NCI-H1694 treated with DMSO at 0.1 percent for 48 hours (cell line): Measurements from ENCODE around the gene KRT83.

ENCODE experiments used
- DNase-seq: peaks from one replicate; lab custom pipeline; 2025; lab: John Stamatoyannopoulos, UW

The KRT83 gene

DNA sequence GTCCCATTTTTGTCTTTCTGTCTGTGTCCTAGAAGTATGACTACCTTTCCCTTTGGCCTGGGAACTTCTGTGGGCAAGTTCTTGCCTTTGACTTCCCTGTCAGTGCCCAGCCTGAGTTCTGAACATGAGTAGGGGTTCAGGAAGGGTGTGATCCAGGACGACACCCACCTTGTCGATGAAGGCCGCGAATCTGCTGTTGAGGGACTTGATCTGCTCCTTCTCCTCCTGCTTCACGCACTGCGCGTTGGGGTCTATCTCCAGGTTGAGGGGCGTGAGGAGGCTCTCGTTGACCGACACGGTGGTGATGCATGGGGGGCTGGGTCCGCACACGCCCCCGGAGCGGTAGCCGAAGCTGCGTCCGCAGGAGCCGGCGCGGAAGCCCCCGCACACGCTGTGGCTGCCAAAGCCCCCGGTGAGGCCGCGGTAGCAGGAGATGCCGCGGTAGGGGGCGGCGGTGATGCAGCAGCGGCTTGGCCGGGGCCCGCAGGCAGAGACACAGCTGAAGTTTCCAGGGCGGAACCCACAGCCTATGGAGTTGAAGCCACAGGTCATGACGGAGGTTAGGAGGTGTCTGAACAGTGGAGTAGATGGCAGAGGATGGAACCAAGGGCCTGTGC is at the start of gene KRT83:
Gene KRT83 (minus strand): TSS at position 615 of the 617 bp plus-strand sequence. CDS start 63 bp downstream, at position 552.
- DNase-seq, result no peak

DNA sequence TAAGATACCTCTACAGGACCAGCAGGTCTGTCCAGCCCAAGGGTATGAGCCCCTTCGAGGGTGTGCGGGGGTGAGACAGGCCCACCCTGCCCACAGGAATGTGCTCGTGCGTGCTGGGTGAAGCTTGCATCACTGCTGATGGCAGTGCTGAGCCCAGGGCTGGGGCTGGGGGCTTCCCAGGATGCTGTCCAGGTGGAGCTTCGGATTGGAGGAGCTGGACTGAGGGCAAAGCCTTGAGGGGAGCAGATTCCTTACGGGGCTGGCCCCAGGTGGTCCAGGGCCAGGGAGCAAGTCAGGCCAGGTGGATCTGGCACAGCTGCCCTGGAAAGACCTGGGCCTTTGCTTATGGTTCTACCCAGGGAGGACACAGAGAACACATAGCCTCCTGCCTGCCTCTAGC is 48.6 kb upstream of the KRT83 start:
- DNase-seq, result no peak

DNA sequence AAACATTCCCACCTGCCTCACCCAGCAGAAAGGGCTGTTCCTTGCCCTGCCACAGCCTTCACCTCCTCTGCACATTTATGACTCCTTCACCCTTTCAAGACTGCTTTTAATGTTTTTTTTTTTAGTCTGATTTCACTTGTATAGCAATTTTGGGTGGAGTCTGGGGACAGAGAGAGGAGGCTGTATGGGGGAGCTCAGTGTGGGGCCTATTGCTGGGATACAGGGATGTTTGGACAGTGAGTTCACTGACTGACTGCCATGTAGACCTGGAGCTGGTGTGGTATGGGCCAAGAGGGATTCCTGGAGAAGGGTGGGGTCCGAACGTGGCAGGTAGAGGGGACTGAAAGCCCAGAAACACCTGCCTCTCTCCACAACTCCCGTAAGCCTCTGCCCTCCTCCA is 48.0 kb upstream of the KRT83 start:
- DNase-seq, result no peak

DNA sequence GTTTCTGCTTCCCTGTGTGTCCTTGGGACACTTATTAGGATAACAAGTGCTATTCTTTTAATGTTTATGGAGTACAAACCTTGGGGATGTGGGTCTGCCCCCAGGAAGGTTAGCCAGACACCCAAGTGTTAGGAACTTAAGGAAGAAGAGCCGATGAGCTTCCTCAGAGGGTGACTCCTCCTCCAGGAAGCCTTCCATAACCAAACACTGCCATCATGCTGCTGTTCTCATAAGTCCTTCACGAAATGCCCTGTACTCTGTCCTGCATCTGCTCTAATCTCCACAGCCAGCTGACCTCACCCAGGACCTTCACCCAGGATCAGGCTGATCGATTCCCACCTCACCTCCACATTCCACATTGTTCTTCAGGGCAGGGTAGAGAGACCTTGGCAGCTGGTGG is 47.3 kb upstream of the KRT83 start:
- no peak for DNase-seq

- no peak for DNase-seq
Measured at GRCh38 chr12:52367876-52368275, 46.7 kb upstream of the KRT83 start.

GRCh38 chr12:52366738-52367485 is 45.7 kb upstream of the KRT83 start, which contains the start of gene KRT85:
Gene KRT85 (minus strand): TSS chr12:52367481. CDS start chr12:52367405, 76 bp downstream.
- no peak for DNase-seq

DNA sequence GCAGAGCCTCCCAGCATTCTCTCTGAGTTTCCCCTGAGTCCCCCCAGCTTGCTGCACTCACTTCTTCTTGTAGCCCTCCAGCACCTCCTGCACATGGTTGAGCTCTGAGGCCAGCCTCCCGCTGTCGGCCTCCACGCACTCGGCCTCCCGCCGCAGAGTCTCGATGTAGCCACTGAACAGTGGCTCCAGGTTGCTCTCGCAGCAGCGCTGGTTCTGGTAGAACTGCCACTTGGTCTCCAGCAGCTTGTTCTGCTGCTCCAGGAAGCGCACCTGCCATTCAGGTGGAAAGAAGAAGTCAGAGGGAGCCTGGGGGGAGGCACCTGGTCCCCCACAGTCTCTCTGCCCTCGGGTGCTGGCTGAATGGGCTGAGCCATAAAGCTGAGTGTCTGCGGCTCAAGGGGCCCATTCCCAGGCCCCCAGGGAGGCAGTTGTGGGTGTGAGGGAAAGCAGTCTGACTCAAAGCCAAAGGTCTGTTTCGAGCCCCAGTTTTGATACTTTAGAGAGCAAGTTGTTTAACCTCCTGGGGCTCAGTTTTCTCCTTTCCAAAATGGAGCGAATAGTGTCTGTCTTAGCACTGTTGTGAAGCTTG is 43.8 kb upstream of the KRT83 start:
- DNase-seq, result no peak

- no peak for DNase-seq
Measured at GRCh38 chr12:52364061-52364460, 42.9 kb upstream of the KRT83 start.

- no peak for DNase-seq
Measured at GRCh38 chr12:52363111-52363679, 42.0 kb upstream of the KRT83 start.

GRCh38 chr12:52362118-52362726 is 41.0 kb upstream of the KRT83 start:
- DNase-seq, result no peak

GRCh38 chr12:52361553-52361952 is 40.4 kb upstream of the KRT83 start:
- no peak for DNase-seq

- no peak for DNase-seq
Measured at GRCh38 chr12:52360663-52361271, 39.6 kb upstream of the KRT83 start.

DNA sequence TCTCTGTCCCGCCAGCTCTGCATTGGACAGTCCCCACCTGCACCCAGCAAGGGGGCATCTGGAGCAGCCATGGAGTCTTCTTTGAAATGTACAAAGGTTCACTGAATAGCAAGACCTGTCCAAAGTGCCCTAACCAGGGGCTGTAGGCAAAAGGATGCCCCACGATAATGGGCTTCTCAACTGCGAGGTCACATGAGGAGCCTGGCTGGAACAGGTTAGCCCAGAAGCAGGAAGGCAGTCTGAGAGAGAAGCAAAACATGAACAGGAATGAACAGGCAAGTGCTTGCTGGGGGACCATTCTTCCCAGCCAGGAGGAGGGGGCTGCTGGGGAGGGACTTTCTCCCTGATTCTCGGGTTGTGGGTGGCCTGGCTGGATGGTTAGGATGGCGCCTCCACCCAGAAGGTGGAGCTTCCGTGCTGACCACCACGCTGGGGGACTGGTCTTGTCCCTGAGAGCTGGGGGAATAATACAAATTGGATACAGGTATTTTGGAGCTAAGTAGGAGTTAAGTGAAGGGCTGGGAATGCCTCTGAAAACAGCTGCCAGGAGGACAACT is 39.0 kb upstream of the KRT83 start:
- no peak for DNase-seq

DNA sequence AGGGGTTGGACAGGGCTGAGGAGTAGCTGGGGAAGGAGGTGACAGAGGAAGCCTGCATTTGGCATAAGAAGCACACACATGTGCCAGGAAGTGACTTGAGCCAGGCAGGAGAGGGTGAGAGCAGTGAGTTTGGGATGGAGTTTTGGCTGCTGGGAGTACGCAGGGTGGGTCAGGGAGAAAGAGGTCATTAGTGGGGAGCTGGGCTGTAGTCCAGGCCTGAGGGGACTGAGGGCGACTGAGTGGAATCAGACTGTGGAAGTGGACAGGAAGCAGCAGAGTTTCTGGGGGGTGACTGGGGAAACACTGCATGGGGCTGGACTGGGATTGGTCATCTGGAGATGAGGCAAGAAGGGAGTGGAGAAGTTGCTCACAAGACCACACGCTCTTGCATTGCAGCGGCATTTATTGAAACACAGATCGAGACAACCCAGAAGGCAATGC is 38.4 kb upstream of the KRT83 start:
- no peak for DNase-seq

GRCh38 chr12:52358575-52359350 is 37.6 kb upstream of the KRT83 start:
- DNase-seq, result no peak

GRCh38 chr12:52356762-52357580 is 35.8 kb upstream of the KRT83 start:
- DNase-seq, result no peak

- no peak for DNase-seq
Measured at GRCh38 chr12:52356031-52356761, 35.0 kb upstream of the KRT83 start.

- DNase-seq, result no peak
Measured at GRCh38 chr12:52355176-52355575, 34.0 kb upstream of the KRT83 start.

GRCh38 chr12:52354200-52354599 is 33.0 kb upstream of the KRT83 start:
- DNase-seq, result peak; percentile 84
